Esophagus squamous epithelium (tissue), 5 donors: ENCODE data around the gene PTOV1. TPM values are rescaled to one million over a fixed set of nuclear protein-coding genes. Genes with fewer than 3 reads are reported as not detected.

Experiments
- DNase-seq: peaks from one replicate; lab custom pipeline; 2025; lab: John Stamatoyannopoulos, UW
- H3K27ac ChIP-seq, 4 donors: fragments of 200-600 bp; sonication (generic); one replicate each; pipeline ENCODE4 v1.5.1; 2016 to 2019; ENCODE audit warnings: mild to moderate bottlenecking in 1 of 4
- H3K27me3 ChIP-seq, 4 donors: fragments of 200-600 bp; sonication (generic); 1 replicate in 3 of 4; 2 replicates in 1 of 4; pipeline versions ENCODE4 v1.5.1 to v1.6.0; 2017 to 2021; ENCODE audit warnings: antibody characterized with exemption in 1 of 4
- H3K36me3 ChIP-seq, 3 donors: fragments of 200-600 bp; sonication (generic); one replicate each; pipeline ENCODE4 v1.5.1; 2016 to 2019
- H3K4me1 ChIP-seq, 3 donors: fragments of 200-600 bp; sonication (generic); one replicate each; pipeline ENCODE4 v1.5.1; 2017 to 2019
- H3K4me3 ChIP-seq, 4 donors: fragments of 200-600 bp; sonication (generic); 1 replicate in 3 of 4; 2 replicates in 1 of 4; pipeline ENCODE4 v1.5.1; 2016 to 2019; ENCODE audit warnings: mild to moderate bottlenecking in 2 of 4, moderate library complexity in 1 of 4
- H3K9me3 ChIP-seq, 3 donors: fragments of 200-600 bp; sonication (generic); one replicate each; pipeline ENCODE4 v1.5.1; 2016 to 2019
- POLR2A ChIP-seq, 4 donors: fragments of 450-650 bp; IDR thresholded peaks; one replicate each; pipeline ENCODE4 v1.6.1; 2017; ENCODE audit warnings: antibody characterized with exemption in 4 of 4, mild to moderate bottlenecking in 4 of 4, moderate library complexity in 3 of 4
- whole genome bisulfite sequencing, 2 donors: methylation state at CpG; one replicate each; pipeline ENCODE4 v1.1.5; 2018; 5-methylcytosine and 5-hydroxymethylcytosine counted together
- intact Hi-C: fragments of 100-400 bp; cut with DNase I; formaldehyde crosslinking; loops from one replicate; pipeline ENCODE4 v1.15.0; 2022
- total RNA-seq, 4 donors: library from RNA; depleted of rRNA; stranded (reverse); fragments of >200 nt; gene quantifications; one replicate each; pipeline ENCODE4 v1.1.0, GENCODE V29; 2016
- TF ChIP-seq, protein P1 (sequence below), 6 experiments: fragments of 450-650 bp in 4 of 6; fragments of 200-600 bp in 2 of 6; sonication (generic) in 2 of 6; IDR thresholded peaks; one replicate each; pipeline ENCODE4 v1.5.1; 2016 to 2019; ENCODE audit warnings: antibody characterized with exemption in 6 of 6, mild to moderate bottlenecking in 4 of 6, moderate library complexity in 4 of 6
- donor health status: DM: yes; HTN: yes; CAD: no.

PTOV1 gene
- total RNA-seq, 4 donors from 2014 or later, result 31.3 to 57.0 (median 45.2) TPM

DNA sequence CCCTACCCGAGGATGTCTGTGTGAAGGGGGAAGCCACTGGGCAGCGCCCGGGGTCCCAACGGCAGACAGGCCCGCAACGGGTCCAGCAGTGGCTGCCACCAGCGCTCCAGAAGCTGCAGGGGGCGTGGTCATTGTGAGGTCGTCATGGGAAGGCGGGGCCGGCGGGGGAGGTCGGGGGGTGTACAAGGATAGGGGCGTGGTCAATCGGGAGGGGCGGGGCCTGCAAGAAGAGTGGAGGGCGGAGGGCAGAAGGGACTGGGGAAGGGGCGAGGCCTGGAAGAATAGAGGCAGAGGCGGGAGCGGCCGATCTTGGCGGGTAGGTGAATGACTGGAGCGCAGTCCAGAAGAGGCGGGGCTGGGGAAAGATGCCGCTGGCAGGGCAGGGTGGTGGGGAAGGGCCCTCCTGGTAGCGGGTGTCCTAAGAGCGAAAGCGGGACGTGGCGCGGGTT lies 42.2 kb upstream of the PTOV1 start:
- WGBS, 2 donors, result 0 to 1% methylated on average over 21 to 25 of the region's 31 CpGs
- Histone ChIP-seq H3K4me3 (peak overlapping the region; percentile 40 to 90 (median 75)), H3K9me3 (no peaks in the 10 kb centered on the region), H3K27ac (peak overlapping the region; percentile 68 to 94 (median 88)), H3K4me1 (peaks cover 10 to 41% (median 17%) of the 10 kb centered on the region in 3 donors), H3K27me3 (no peaks in the 10 kb centered on the region), H3K36me3 (peaks cover 0 to 40% (median under 1%) of the 10 kb centered on the region in 3 donors)
- peak; percentile 50 for DNase-seq
- intact Hi-C loops, result no loop called here
- TF ChIP-seq, protein P1, sequence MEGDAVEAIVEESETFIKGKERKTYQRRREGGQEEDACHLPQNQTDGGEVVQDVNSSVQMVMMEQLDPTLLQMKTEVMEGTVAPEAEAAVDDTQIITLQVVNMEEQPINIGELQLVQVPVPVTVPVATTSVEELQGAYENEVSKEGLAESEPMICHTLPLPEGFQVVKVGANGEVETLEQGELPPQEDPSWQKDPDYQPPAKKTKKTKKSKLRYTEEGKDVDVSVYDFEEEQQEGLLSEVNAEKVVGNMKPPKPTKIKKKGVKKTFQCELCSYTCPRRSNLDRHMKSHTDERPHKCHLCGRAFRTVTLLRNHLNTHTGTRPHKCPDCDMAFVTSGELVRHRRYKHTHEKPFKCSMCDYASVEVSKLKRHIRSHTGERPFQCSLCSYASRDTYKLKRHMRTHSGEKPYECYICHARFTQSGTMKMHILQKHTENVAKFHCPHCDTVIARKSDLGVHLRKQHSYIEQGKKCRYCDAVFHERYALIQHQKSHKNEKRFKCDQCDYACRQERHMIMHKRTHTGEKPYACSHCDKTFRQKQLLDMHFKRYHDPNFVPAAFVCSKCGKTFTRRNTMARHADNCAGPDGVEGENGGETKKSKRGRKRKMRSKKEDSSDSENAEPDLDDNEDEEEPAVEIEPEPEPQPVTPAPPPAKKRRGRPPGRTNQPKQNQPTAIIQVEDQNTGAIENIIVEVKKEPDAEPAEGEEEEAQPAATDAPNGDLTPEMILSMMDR (IDR thresholded peaks at IDR 0.05), result no peak

DNA sequence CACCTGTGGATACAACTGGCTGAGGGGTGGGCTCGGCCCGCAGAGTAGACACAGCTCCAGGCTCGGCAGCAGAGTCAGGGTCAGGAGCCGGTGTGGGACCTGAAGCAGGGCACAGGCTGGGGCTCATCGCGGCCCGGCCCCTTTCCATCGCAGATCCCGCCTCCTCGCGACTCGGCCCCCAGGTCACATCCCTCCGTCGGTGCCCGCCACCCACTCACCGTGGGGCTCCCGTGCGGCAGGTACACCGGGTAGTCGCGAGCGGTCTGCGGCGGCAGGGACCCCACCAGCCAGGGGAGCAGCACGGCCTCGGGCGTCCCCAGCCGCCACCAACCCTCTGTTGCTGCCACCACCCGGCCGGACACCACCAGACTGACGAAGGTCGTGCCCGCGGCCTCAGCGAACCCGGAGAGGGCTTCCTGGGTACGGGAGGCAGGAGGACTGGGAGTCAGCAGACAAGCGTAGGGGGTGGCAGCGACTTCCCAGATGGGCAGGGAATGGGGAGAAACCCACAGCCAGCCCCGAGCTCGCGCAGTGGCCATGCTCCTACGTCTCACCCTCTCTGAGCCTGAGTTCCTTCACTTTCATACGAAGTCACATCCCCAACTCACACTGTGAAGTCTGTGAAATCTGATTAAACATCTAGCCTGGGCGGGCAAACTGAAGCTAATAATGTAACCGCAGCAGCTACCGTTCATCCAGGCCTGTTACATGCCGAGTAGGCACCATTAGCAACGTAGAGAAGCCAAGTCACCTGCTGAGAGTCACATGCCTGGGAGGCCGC lies 41.6 kb upstream of the PTOV1 start:
- Histone ChIP-seq H3K36me3 (peaks cover 0 to 34% (median 0%) of the 10 kb centered on the region in 3 donors), H3K27ac (peak overlapping the region; percentile 68 to 94 (median 88)), H3K27me3 (no peaks in the 10 kb centered on the region), H3K4me3 (peak overlapping the region; percentile 40 to 90 (median 75)), H3K9me3 (no peaks in the 10 kb centered on the region), H3K4me1 (peaks cover 13 to 47% (median 17%) of the 10 kb centered on the region in 3 donors)
- 7 to 25% methylated on average over 10 to 21 of the region's 50 CpGs for WGBS, 2 donors
- TF ChIP-seq, protein P1 (IDR thresholded peaks at IDR 0.05), result no peak
- TF ChIP-seq POLR2A (IDR thresholded peaks at IDR 0.05), result no peak
- no peak for DNase-seq
- intact Hi-C loops, result no loop called here

GRCh38 chr19:49809941-49810389 lies 41.0 kb upstream of the PTOV1 start:
- H3K27ac ChIP-seq, result peak overlapping the region; percentile 68 to 94 (median 88)
- no peak for TF ChIP-seq POLR2A (IDR thresholded peaks at IDR 0.05)
- TF ChIP-seq, protein P1 (IDR thresholded peaks at IDR 0.05), result no peak
- peaks cover 0 to 28% (median 0%) of the 10 kb centered on the region in 3 donors for H3K36me3 ChIP-seq
- H3K4me1 ChIP-seq, result peaks cover 13 to 48% (median 17%) of the 10 kb centered on the region in 3 donors
- no peaks in the 10 kb centered on the region for H3K9me3 ChIP-seq
- H3K27me3 ChIP-seq, result no peaks in the 10 kb centered on the region
- intact Hi-C loops, result loop anchor here (10.0 kb wide), 1 partner anchor 65 kb away; the partner anchor contains the start of genes AKT1S1 and TBC1D17
- DNase-seq, result no peak
- WGBS, 2 donors, result 88 to 100% methylated on average over 1 to 2 of the region's 5 CpGs
- peak overlapping the region; percentile 40 to 90 (median 75) for H3K4me3 ChIP-seq

DNA sequence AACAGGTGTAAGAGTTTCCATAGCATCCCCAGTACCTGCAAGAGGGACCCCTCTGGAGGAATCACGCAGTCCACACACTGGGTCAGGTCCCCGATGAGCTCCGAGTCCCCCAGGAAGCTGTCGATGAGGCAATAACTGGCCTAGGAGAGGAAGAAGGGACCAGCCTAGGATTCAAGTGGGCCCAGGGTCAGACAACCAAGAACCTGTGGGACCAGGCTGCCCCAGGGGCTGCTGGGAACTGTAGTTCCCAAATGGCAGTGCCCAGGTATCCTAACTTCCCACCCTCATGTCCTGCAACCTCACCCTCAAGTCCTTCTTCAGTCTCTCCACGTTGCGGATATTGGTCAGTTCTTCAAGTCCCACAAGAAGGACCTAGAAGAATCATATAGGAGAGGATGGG lies 39.6 kb upstream of the PTOV1 start:
- WGBS, 2 donors, result 86 to 88% methylated on average over 4 to 5 of the region's 6 CpGs
- H3K27ac ChIP-seq, result no peak overlapping the region

More for the DNA sequence above, 39.6 kb upstream of the PTOV1 start:
- peaks cover 0 to 14% (median 0%) of the 10 kb centered on the region in 3 donors for H3K36me3 ChIP-seq
- intact Hi-C loops, result loop anchor here (10.0 kb wide), 1 partner anchor 63 kb away; the partner anchor contains the start of genes AKT1S1 and TBC1D17
- H3K9me3 ChIP-seq, result no peaks in the 10 kb centered on the region
- DNase-seq, result no peak
- H3K27me3 ChIP-seq, result no peaks in the 10 kb centered on the region
- peaks cover 13 to 49% (median 17%) of the 10 kb centered on the region in 3 donors for H3K4me1 ChIP-seq
- no peak overlapping the region for H3K4me3 ChIP-seq
- TF ChIP-seq POLR2A (IDR thresholded peaks at IDR 0.05), result no peak
- TF ChIP-seq, protein P1 (IDR thresholded peaks at IDR 0.05), result no peak
